DOHH2 (cell line): ENCODE results near the gene NKAIN2.

ENCODE experiments used
- H3F3A ChIP-seq: fragments of 200-600 bp; sonication (generic), shearing (Covaris generic); 2 replicates; pipeline ENCODE4 v1.6.0; 2016; ENCODE audit warnings: antibody characterized with exemption, mild to moderate bottlenecking; ENCODE audit not compliant: control insufficient read depth, insufficient read depth
- H3K27ac ChIP-seq: fragments of 200-600 bp; sonication (generic); 2 replicates; pipeline ENCODE4 v1.5.1; 2014; ENCODE audit warnings: low read depth, mild to moderate bottlenecking, low read length, moderate library complexity
- H3K27me3 ChIP-seq: fragments of 200-600 bp; sonication (generic); 2 replicates; pipeline ENCODE4 v1.6.1; 2014; ENCODE audit warnings: mild to moderate bottlenecking, low read length, mixed read lengths; ENCODE audit not compliant: control insufficient read depth
- H3K36me3 ChIP-seq: fragments of 200-600 bp; sonication (generic); 2 replicates; pipeline ENCODE4 v1.6.1; 2014; ENCODE audit warnings: mild to moderate bottlenecking, low read length, moderate library complexity, mixed read lengths; ENCODE audit not compliant: control insufficient read depth
- H3K4me1 ChIP-seq: fragments of 200-600 bp; sonication (generic); 2 replicates; pipeline ENCODE4 v1.6.1; 2014; ENCODE audit warnings: mild to moderate bottlenecking, low read length, mixed read lengths; ENCODE audit not compliant: control insufficient read depth
- H3K4me2 ChIP-seq: fragments of 200-600 bp; sonication (generic); 2 replicates; pipeline ENCODE4 v1.6.0; 2014; ENCODE audit warnings: mild to moderate bottlenecking, low read length, moderate library complexity
- H3K4me3 ChIP-seq: fragments of 200-600 bp; sonication (generic); 2 replicates; pipeline ENCODE4 v1.5.1; 2014; ENCODE audit warnings: mild to moderate bottlenecking, low read length, mixed read lengths
- H3K79me2 ChIP-seq: fragments of 200-600 bp; sonication (generic); 2 replicates; pipeline ENCODE4 v1.6.1; 2014; ENCODE audit warnings: mild to moderate bottlenecking, low read length, mixed read lengths; ENCODE audit not compliant: control insufficient read depth
- H3K9me2 ChIP-seq: fragments of 200-600 bp; sonication (generic); replicated peaks from 2 replicates; pipeline ENCODE4 v1.6.1; 2014; ENCODE audit warnings: mild to moderate bottlenecking, low read length, mixed read lengths; ENCODE audit not compliant: control insufficient read depth
- H3K9me3 ChIP-seq: fragments of 200-600 bp; sonication (generic); 2 replicates; pipeline ENCODE4 v1.6.1; 2014; ENCODE audit warnings: antibody characterized with exemption, low read length, mixed read lengths; ENCODE audit not compliant: control insufficient read depth, insufficient read depth
- H4K20me1 ChIP-seq: fragments of 200-600 bp; sonication (generic); 2 replicates; pipeline ENCODE4 v1.6.0; 2014; ENCODE audit warnings: low read depth, mild to moderate bottlenecking, antibody characterized with exemption, low read length, moderate library complexity; ENCODE audit not compliant: control insufficient read depth, insufficient read depth
- CTCF ChIP-seq: fragments of 200-600 bp; sonication (generic); IDR thresholded peaks from one replicate; pipeline ENCODE4 v1.5.1; 2014; ENCODE audit warnings: antibody characterized with exemption, mild to moderate bottlenecking, low read depth, low read length; ENCODE audit not compliant: poor library complexity, severe bottlenecking
- EZH2phosphoT487 ChIP-seq: fragments of 200-600 bp; sonication (generic); IDR thresholded peaks from 2 replicates; pipeline ENCODE4 v1.6.1; 2017; ENCODE audit warnings: borderline replicate concordance, mild to moderate bottlenecking, antibody characterized with exemption, low read length, moderate library complexity, mixed read lengths

NKAIN2 gene

GRCh38 chr6:124054034-124054433 lies 250.4 kb downstream of the NKAIN2 start:
- Histone ChIP-seq H3K36me3 (no peaks in the 10 kb centered on the region), H3K4me1 (no peaks in the 10 kb centered on the region), H3K4me2 (no peak overlapping the region), H3K9me3 (no peaks in the 10 kb centered on the region), H3F3A (no peaks in the 10 kb centered on the region), H4K20me1 (no peaks in the 10 kb centered on the region), H3K9me2 (no peaks in the 10 kb centered on the region), H3K4me3 (no peak overlapping the region), H3K79me2 (no peaks in the 10 kb centered on the region), H3K27me3 (no peaks in the 10 kb centered on the region), H3K27ac (no peak overlapping the region)
- TF ChIP-seq CTCF (no peak), EZH2phosphoT487 (no peak)

- H3K79me2 ChIP-seq = no peaks in the 10 kb centered on the region
- no peak overlapping the region for H3K4me2 ChIP-seq
- no peaks in the 10 kb centered on the region for H3K9me3 ChIP-seq
- no peak overlapping the region for H3K4me3 ChIP-seq
- no peaks in the 10 kb centered on the region for H3K4me1 ChIP-seq
- H3K27me3 ChIP-seq = no peaks in the 10 kb centered on the region
- H3K9me2 ChIP-seq = no peaks in the 10 kb centered on the region
- no peak for TF ChIP-seq CTCF
- no peak for TF ChIP-seq EZH2phosphoT487
- no peaks in the 10 kb centered on the region for H3F3A ChIP-seq
- no peak overlapping the region for H3K27ac ChIP-seq
- no peaks in the 10 kb centered on the region for H4K20me1 ChIP-seq
- no peaks in the 10 kb centered on the region for H3K36me3 ChIP-seq
Observed at GRCh38 chr6:124055395-124055794, 251.7 kb downstream of the NKAIN2 start.

- Histone ChIP-seq H3K27me3 (no peaks in the 10 kb centered on the region), H3K4me1 (no peaks in the 10 kb centered on the region), H3K27ac (no peak overlapping the region), H3K4me3 (no peak overlapping the region), H3F3A (no peaks in the 10 kb centered on the region), H3K9me2 (no peaks in the 10 kb centered on the region), H3K4me2 (no peak overlapping the region), H4K20me1 (no peaks in the 10 kb centered on the region), H3K36me3 (no peaks in the 10 kb centered on the region), H3K79me2 (no peaks in the 10 kb centered on the region), H3K9me3 (no peaks in the 10 kb centered on the region)
- TF ChIP-seq CTCF (no peak), EZH2phosphoT487 (no peak)
Observed at GRCh38 chr6:124055963-124056362, 252.3 kb downstream of the NKAIN2 start.
